GM23248 (cell line): Measurements from ENCODE around the gene KLKB1. TPM values are rescaled to one million over a fixed set of nuclear protein-coding genes. Genes with fewer than 3 reads are reported as not detected.

Experiments used
- DNase-seq: peaks from one replicate; pipeline ENCODE4 v3.0.0-alpha.2; 2015
- H2AFZ ChIP-seq: fragments of 200-600 bp; sonication (generic); 2 replicates; pipeline ENCODE4 v1.6.1; 2016; ENCODE audit warnings: antibody characterized with exemption
- H3F3A ChIP-seq: fragments of 200-600 bp; sonication (generic); 2 replicates; pipeline ENCODE4 v1.6.1; 2016; ENCODE audit warnings: mild to moderate bottlenecking, antibody characterized with exemption, mixed run types; ENCODE audit not compliant: insufficient read depth
- H3K27ac ChIP-seq: fragments of 200-600 bp; sonication (generic); 2 replicates; pipeline ENCODE4 v1.5.1; 2016; ENCODE audit warnings: mild to moderate bottlenecking
- H3K27me3 ChIP-seq: fragments of 200-600 bp; sonication (generic); replicated peaks from 2 replicates; pipeline ENCODE4 v1.6.1; 2016; ENCODE audit warnings: mild to moderate bottlenecking; ENCODE audit not compliant: insufficient read depth
- H3K36me3 ChIP-seq: fragments of 200-600 bp; sonication (generic); 2 replicates; pipeline ENCODE4 v1.6.1; 2016; ENCODE audit warnings: low read depth, mild to moderate bottlenecking
- H3K4me1 ChIP-seq: fragments of 200-600 bp; sonication (generic); 2 replicates; pipeline ENCODE4 v1.6.1; 2016; ENCODE audit warnings: mild to moderate bottlenecking; ENCODE audit not compliant: insufficient read depth
- H3K4me2 ChIP-seq: fragments of 200-600 bp; sonication (generic); one replicate; pipeline ENCODE4 v1.6.1; 2016; ENCODE audit warnings: mild to moderate bottlenecking; ENCODE audit not compliant: unreplicated experiment
- H3K4me3 ChIP-seq: fragments of 200-600 bp; sonication (generic); 2 replicates; pipeline ENCODE4 v1.5.1; 2016; ENCODE audit warnings: mild to moderate bottlenecking
- H3K79me2 ChIP-seq: fragments of 200-600 bp; sonication (generic); 2 replicates; pipeline ENCODE4 v1.6.1; 2016; ENCODE audit warnings: mild to moderate bottlenecking; ENCODE audit not compliant: insufficient read depth
- H3K9ac ChIP-seq: fragments of 200-600 bp; sonication (generic); 2 replicates; pipeline ENCODE4 v1.6.1; 2016; ENCODE audit warnings: mild to moderate bottlenecking
- H3K9me2 ChIP-seq: fragments of 200-600 bp; sonication (generic); 2 replicates; pipeline ENCODE4 v1.6.1; 2016; ENCODE audit warnings: mixed run types, mild to moderate bottlenecking, moderate library complexity; ENCODE audit not compliant: insufficient read depth
- H3K9me3 ChIP-seq: fragments of 200-600 bp; sonication (generic); one replicate; pipeline ENCODE4 v1.6.1; 2017; ENCODE audit warnings: low read depth
- H4K20me1 ChIP-seq: fragments of 200-600 bp; sonication (generic); 2 replicates; pipeline ENCODE4 v1.6.0; 2016; ENCODE audit not compliant: insufficient read depth
- EZH2 ChIP-seq: fragments of 200-600 bp; sonication (generic); IDR thresholded peaks from 2 replicates; pipeline ENCODE4 v1.6.1; 2018; ENCODE audit warnings: antibody characterized with exemption, mild to moderate bottlenecking; ENCODE audit not compliant: insufficient read depth, poor library complexity, severe bottlenecking
- EZH2phosphoT487 ChIP-seq: fragments of 200-600 bp; sonication (generic); IDR thresholded peaks from 2 replicates; pipeline ENCODE4 v1.6.1; 2018; ENCODE audit warnings: antibody characterized with exemption, moderate library complexity, mild to moderate bottlenecking, low read depth; ENCODE audit not compliant: insufficient read depth
- WGBS, 2 experiments: methylation state at CpG; one replicate each; pipeline ENCODE4 v1.1.6; 2015 to 2017; ENCODE audit warnings: low lambda C conversion rate in 2 of 2, low coverage in 1 of 2; ENCODE audit errors: missing lambda C conversion rate in 2 of 2; 5-methylcytosine and 5-hydroxymethylcytosine counted together
- in situ Hi-C: fragments of 300-500 bp; cut with MboI; formaldehyde crosslinking; loops from 2 replicates; pipeline ENCODE4 v1.15.0; 2020
- polyA plus RNA-seq: library from polyadenylated mRNA; unstranded; fragments of >200 nt; fragmentation: Nextera tagmentation; extraction: Ambion mirVana; gene quantifications from 2 replicates; pipeline ENCODE4 v1.2.1, GENCODE V29; 2016
- total RNA-seq: library from RNA; depleted of rRNA; stranded (reverse); fragments of >200 nt; shearing (Covaris generic); gene quantifications from 2 replicates; pipeline ENCODE4 v1.2.3, GENCODE V29; 2014

Gene KLKB1
- total and polyA plus RNA-seq, 2 experiments from 2014 or later = not detected

GRCh38 chr4:186203406-186203805 is 23.9 kb upstream of the KLKB1 start:
- Histone ChIP-seq H3K27me3 (no peaks in the 10 kb centered on the region), H3K4me1 (no peaks in the 10 kb centered on the region), H3K9me3 (no peaks in the 10 kb centered on the region), H3K27ac (no peak overlapping the region), H4K20me1 (no peaks in the 10 kb centered on the region), H3K4me3 (no peak overlapping the region), H3K9me2 (no peaks in the 10 kb centered on the region; the same call in 1 of the 2 replicates), H3K9ac (no peak overlapping the region), H3K4me2 (no peak overlapping the region), H2AFZ (peak overlapping the region; percentile 3; the same call in 1 of the 2 replicates), H3K36me3 (no peaks in the 10 kb centered on the region), H3K79me2 (no peaks in the 10 kb centered on the region), H3F3A (no peaks in the 10 kb centered on the region)
- in situ Hi-C loops = no loop called here
- WGBS, 2 experiments = 48 to 52% methylated on average over 12 of the region's 12 CpGs
- DNase-seq = no peak
- TF ChIP-seq EZH2phosphoT487 = no peak
- TF ChIP-seq EZH2 = no peak

- DNase-seq = no peak
Observed at GRCh38 chr4:186204103-186204559, 23.2 kb upstream of the KLKB1 start.

GRCh38 chr4:186204686-186205085 is 22.6 kb upstream of the KLKB1 start:
- H3K27me3 ChIP-seq = no peaks in the 10 kb centered on the region
- H3K4me1 ChIP-seq = no peaks in the 10 kb centered on the region
- no peaks in the 10 kb centered on the region; the same call in 1 of the 2 replicates for H3K9me2 ChIP-seq
- H3K9me3 ChIP-seq = no peaks in the 10 kb centered on the region
- no peak for DNase-seq
- H3K36me3 ChIP-seq = peaks cover 3% of the 10 kb centered on the region; the same call in 1 of the 2 replicates
- H3K27ac ChIP-seq = no peak overlapping the region
- no peaks in the 10 kb centered on the region for H3F3A ChIP-seq
- no peak overlapping the region for H2AFZ ChIP-seq
- 91 to 95% methylated on average over 13 of the region's 13 CpGs for WGBS, 2 experiments
- no peaks in the 10 kb centered on the region for H3K79me2 ChIP-seq
- H3K9ac ChIP-seq = no peak overlapping the region
- H3K4me3 ChIP-seq = no peak overlapping the region
- in situ Hi-C loops = no loop called here
- no peak for TF ChIP-seq EZH2
- no peak for TF ChIP-seq EZH2phosphoT487
- H4K20me1 ChIP-seq = no peaks in the 10 kb centered on the region
- H3K4me2 ChIP-seq = no peak overlapping the region

More at GRCh38 chr4:186204103-186204559, 23.2 kb upstream of the KLKB1 start:
- H3K9me2 ChIP-seq = no peaks in the 10 kb centered on the region; the same call in 1 of the 2 replicates
- H3K4me1 ChIP-seq = no peaks in the 10 kb centered on the region
- TF ChIP-seq EZH2 (no peak), EZH2phosphoT487 (no peak)
- H3K4me2 ChIP-seq = no peak overlapping the region
- no peaks in the 10 kb centered on the region for H3F3A ChIP-seq
- no peaks in the 10 kb centered on the region for H3K36me3 ChIP-seq
- no peaks in the 10 kb centered on the region for H4K20me1 ChIP-seq
- H3K27me3 ChIP-seq = no peaks in the 10 kb centered on the region
- H3K9ac ChIP-seq = no peak overlapping the region
- in situ Hi-C loops = no loop called here
- no peak overlapping the region for H3K27ac ChIP-seq
- H3K4me3 ChIP-seq = no peak overlapping the region
- no peaks in the 10 kb centered on the region for H3K79me2 ChIP-seq
- no peaks in the 10 kb centered on the region for H3K9me3 ChIP-seq
- WGBS, 2 experiments = 90 to 96% methylated on average over 26 to 45 of the region's 45 CpGs
- no peak overlapping the region for H2AFZ ChIP-seq

- Histone ChIP-seq H3K4me3 (no peak overlapping the region), H3K27me3 (no peaks in the 10 kb centered on the region), H3K9me3 (no peaks in the 10 kb centered on the region), H2AFZ (no peak overlapping the region), H3K27ac (no peak overlapping the region), H3K4me1 (no peaks in the 10 kb centered on the region), H4K20me1 (no peaks in the 10 kb centered on the region), H3K4me2 (no peak overlapping the region), H3K79me2 (no peaks in the 10 kb centered on the region), H3F3A (no peaks in the 10 kb centered on the region), H3K9ac (no peak overlapping the region), H3K36me3 (peaks cover 3% of the 10 kb centered on the region; the same call in 1 of the 2 replicates), H3K9me2 (no peaks in the 10 kb centered on the region; the same call in 1 of the 2 replicates)
- DNase-seq = no peak
- 79 to 84% methylated on average over 8 of the region's 8 CpGs for WGBS, 2 experiments
- in situ Hi-C loops = no loop called here
- no peak for TF ChIP-seq EZH2
- no peak for TF ChIP-seq EZH2phosphoT487
Observed at GRCh38 chr4:186205156-186205555, 22.2 kb upstream of the KLKB1 start.
